Measurements from ENCODE around the gene RNF125. TPM values are rescaled to one million over a fixed set of nuclear protein-coding genes. Genes with fewer than 3 reads are reported as not detected.
A peak's percentile ranks its signal among the peaks of the same experiment; 100 is the strongest.
"Not testable (repeated sequence)": the region's sequence is repeated elsewhere in the genome, so short reads cannot be mapped to it uniquely, and the experiment has no call there.

The RNF125 gene
- total RNA-seq, 2 donors from 2014 or later = 1.2 to 2.6 TPM

DNA sequence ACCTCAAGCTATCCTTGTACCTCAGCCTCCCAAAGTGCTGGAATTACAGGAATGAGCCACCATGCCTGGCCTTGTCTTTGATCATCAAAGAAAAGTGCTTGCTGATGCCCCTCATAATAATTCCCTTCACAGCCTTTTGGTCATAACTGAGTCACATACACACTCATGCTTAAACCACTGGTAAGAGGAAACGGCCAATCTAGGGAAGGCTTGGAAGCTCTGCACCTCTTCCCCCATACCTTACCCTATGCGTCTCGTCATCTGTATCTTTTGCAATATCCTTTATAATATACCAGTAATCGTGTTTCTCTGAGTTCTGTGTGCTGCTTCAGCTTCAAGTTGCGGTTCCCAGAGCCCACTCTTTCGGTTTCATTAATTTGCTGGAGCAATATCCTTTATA, 68.3 kb downstream of the RNF125 start:
- TF ChIP-seq POLR2A (IDR thresholded peaks at IDR 0.05) (no peak), POLR2AphosphoS5 (IDR thresholded peaks at IDR 0.05) (no peak)
- TF ChIP-seq, protein P1, sequence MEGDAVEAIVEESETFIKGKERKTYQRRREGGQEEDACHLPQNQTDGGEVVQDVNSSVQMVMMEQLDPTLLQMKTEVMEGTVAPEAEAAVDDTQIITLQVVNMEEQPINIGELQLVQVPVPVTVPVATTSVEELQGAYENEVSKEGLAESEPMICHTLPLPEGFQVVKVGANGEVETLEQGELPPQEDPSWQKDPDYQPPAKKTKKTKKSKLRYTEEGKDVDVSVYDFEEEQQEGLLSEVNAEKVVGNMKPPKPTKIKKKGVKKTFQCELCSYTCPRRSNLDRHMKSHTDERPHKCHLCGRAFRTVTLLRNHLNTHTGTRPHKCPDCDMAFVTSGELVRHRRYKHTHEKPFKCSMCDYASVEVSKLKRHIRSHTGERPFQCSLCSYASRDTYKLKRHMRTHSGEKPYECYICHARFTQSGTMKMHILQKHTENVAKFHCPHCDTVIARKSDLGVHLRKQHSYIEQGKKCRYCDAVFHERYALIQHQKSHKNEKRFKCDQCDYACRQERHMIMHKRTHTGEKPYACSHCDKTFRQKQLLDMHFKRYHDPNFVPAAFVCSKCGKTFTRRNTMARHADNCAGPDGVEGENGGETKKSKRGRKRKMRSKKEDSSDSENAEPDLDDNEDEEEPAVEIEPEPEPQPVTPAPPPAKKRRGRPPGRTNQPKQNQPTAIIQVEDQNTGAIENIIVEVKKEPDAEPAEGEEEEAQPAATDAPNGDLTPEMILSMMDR (IDR thresholded peaks at IDR 0.05) = no peak
- Histone ChIP-seq H3K9me3 (no peaks in the 10 kb centered on the region), H3K4me3 (no peak overlapping the region), H3K27ac (no peak overlapping the region), H3K27me3 (replicated peaks; ENCODE audit: insufficient read depth) (no peaks in the 10 kb centered on the region), H3K4me1 (replicated peaks) (no peaks in the 10 kb centered on the region), H3K36me3 (no peaks in the 10 kb centered on the region)
- DNase-seq (ENCODE audit: low spot score) = no peak
- intact Hi-C loops (cut with DNase I) = no loop called here
- WGBS = 94% methylated on average over 6 of the region's 6 CpGs

DNA sequence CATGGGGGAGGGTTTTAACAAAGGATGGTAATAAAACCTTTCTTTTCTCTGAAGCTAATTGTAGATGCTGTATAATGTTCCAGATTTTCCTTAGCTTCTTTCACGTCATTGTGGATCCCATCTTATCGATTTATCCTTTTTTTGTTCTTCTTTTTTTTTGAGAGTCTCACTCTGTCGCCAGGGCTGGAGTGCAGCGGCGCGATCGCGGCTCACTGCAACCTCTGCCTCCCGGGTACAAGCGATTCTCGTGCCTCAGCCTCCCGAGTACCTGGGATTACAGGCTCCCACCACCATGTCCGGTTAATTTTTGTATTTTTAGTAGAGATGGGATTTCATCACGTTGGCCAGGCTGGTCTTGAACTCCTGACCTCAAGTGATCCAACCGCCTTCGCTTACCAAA, 72.2 kb downstream of the RNF125 start:
- DNase-seq (ENCODE audit: low spot score); H3K27me3 ChIP-seq (replicated peaks; ENCODE audit: insufficient read depth); H3K4me3 ChIP-seq; H3K27ac ChIP-seq; H3K36me3 ChIP-seq; H3K4me1 ChIP-seq (replicated peaks); H3K9me3 ChIP-seq: not testable (repeated sequence)
- 93% methylated on average over 16 of the region's 16 CpGs for WGBS
- intact Hi-C loops (cut with DNase I) = loop anchor here (5.0 kb wide), 1 partner anchor 149 kb away; the partner anchor contains the start of gene TRAPPC8

DNA sequence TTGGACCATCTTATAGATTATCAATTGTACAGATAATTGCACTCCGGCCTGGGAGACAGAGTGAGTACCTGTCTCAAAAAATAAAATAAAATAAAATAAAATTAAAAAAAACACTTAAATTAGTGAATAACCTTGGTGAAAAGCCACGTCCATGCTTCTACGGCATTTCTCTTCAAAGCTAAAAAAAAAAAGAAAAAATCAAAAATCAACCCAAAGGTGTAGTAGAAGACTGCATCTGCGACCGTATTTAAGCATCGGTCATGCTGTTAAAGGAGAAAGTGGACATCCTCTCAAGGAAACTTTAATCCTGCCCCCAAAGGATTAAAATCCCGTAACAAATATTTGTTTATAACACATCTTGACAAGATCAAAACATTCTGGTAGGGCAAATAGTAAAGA, 72.7 kb downstream of the RNF125 start:
- H3K27ac ChIP-seq = peak overlapping the region; percentile 100
- TF ChIP-seq POLR2A (IDR thresholded peaks at IDR 0.05) = no peak
- WGBS = 39% methylated on average over 7 of the region's 7 CpGs
- intact Hi-C loops (cut with DNase I) = loop anchor here (5.0 kb wide), 1 partner anchor 149 kb away; the partner anchor contains the start of gene TRAPPC8
- H3K9me3 ChIP-seq = no peaks in the 10 kb centered on the region
- H3K4me3 ChIP-seq = peak overlapping the region; percentile 87 to 93
- H3K4me1 ChIP-seq (replicated peaks) = no peaks in the 10 kb centered on the region
- H3K36me3 ChIP-seq = no peaks in the 10 kb centered on the region
- H3K27me3 ChIP-seq (replicated peaks; ENCODE audit: insufficient read depth) = no peaks in the 10 kb centered on the region
- DNase-seq (ENCODE audit: low spot score) = no peak

DNA sequence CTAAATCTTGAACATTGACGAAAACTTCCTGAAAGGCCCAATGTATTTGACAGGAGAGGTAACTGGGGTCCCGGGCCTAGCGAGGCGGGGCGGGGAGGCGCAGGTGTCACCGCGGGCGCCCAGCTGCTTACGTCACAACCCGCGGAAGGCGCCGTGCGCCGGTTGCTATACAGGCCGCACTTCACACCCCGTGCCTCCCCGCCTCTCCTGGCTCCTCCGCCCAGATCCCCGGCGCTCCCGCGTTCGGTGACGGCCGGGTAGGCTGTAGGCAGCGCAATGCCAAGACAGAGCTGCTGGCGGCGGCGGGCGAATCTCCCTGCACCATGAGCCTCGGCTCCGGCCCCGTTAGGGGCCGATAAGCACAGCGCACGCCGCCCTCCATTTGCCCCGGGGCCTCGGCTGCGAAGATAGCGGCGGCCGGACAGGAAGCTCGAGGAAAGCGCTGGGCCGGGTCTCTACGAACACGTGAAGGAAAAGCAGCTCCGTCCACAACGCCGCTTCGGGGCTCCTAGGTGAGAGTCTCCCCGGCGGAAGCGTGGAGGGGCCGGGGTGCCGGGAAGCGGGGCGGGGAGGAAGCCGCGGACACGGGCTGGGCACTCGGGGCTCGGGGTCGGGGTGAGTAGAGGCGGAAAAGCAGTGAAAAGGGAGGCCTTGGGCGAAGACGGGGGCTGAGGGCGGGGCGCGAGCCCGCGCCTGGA, 73.2 kb downstream of the RNF125 start, which contains the start of gene RNF138:
TSS of gene RNF138 (plus strand) at position 151 of the 698 bp plus-strand sequence. CDS start 903 bp downstream, outside the sequence.
- Histone ChIP-seq H3K4me1 (replicated peaks) (no peaks in the 10 kb centered on the region), H3K9me3 (no peaks in the 10 kb centered on the region), H3K4me3 (peak within 1 kb of the TSS; percentile 87 to 93), H3K27ac (peak within 1 kb of the TSS; percentile 100), H3K27me3 (replicated peaks; ENCODE audit: insufficient read depth) (no peaks in the 10 kb centered on the region), H3K36me3 (no peaks in the 10 kb centered on the region)
- intact Hi-C loops (cut with DNase I) = loop anchor here (5.0 kb wide), 1 partner anchor 150 kb away; the partner anchor contains the start of gene TRAPPC8
- DNase-seq (ENCODE audit: low spot score) = peak; percentile 84
- TF ChIP-seq POLR2AphosphoS5 (IDR thresholded peaks at IDR 0.05) (peak; percentile 65), POLR2A (IDR thresholded peaks at IDR 0.05) (peak; percentile 76)
- TF ChIP-seq, protein P1 (IDR thresholded peaks at IDR 0.05) = peak in 1 of 4 experiments; percentile 13
- WGBS = 1% methylated on average over 74 of the region's 75 CpGs

DNA sequence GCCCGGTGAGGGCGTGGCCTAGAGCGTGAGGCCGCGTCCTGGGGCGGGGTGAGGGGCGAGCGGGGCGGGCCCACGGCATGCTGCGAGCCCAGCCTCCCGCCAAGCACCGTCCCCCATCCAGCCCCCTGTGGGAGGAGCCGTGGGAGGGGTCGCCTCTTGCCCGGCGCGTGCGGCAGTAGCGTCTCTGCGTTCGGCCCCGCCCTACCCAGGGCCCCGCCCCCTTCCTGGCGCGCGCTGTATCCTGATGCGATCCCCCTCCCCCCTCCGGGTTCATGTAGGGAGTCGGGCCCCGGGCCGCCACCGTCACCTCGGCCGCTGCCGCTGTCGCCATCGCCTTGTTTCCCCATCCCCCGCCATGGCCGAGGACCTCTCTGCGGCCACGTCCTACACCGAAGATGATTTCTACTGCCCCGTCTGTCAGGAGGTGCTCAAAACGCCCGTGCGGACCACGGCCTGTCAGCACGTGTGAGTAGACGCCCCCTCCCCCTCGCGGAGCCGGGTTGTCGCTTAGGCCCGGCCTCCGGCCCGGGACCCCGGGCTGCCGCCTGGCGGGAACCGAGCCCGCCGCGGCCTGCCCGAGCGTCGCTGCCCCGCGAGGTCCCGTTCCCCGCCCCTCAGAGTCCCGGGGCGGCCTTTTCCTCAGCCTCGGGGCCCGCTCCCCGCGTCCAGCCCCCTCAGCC, 73.9 kb downstream of the RNF125 start:
- H3K9me3 ChIP-seq = no peaks in the 10 kb centered on the region
- intact Hi-C loops (cut with DNase I) = loop anchor here (5.0 kb wide), 1 partner anchor 150 kb away; the partner anchor contains the start of gene TRAPPC8
- no peaks in the 10 kb centered on the region for H3K36me3 ChIP-seq
- H3K4me3 ChIP-seq = peak overlapping the region; percentile 87 to 93
- peak; percentile 99 for DNase-seq (ENCODE audit: low spot score)
- under 1% methylated on average over 56 of the region's 77 CpGs for WGBS
- no peaks in the 10 kb centered on the region for H3K27me3 ChIP-seq (replicated peaks; ENCODE audit: insufficient read depth)
- H3K27ac ChIP-seq = peak overlapping the region; percentile 100
- TF ChIP-seq POLR2AphosphoS5 (IDR thresholded peaks at IDR 0.05) = peak; percentile 70
- TF ChIP-seq, protein P1 (IDR thresholded peaks at IDR 0.05) = no peak
- peak; percentile 78 for TF ChIP-seq POLR2A (IDR thresholded peaks at IDR 0.05)
- H3K4me1 ChIP-seq (replicated peaks) = no peaks in the 10 kb centered on the region

Measured in prostate gland (tissue), 2 donors.